Measurements from ENCODE around the gene ARHGAP26.

The ARHGAP26 gene

DNA sequence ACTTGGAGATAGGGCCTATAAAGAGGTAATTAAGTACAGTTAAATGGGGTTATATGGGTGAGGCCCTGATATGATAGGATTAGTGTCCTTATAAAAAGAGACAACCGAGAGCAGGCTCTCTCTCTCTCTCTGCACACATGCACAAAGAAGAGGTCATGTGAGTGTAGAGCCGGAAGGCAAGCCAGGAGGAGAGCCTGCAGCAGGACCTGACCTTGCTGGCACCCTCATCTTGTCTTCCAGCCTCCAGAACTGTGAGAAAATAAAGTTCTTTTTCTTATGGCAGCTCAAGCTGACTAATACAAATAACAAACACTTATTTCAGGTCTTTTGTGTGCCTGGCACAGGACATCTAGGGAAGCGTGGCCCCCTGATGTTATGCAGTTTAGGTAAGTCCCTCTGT lies 62.1 kb downstream of the ARHGAP26 start:
- no peak for ATAC-seq

GRCh38 chr5:142833517-142834449 lies 63.6 kb downstream of the ARHGAP26 start:
- no peak for ATAC-seq

- ATAC-seq: no peak
Observed at GRCh38 chr5:142834504-142834903, 64.3 kb downstream of the ARHGAP26 start.

GRCh38 chr5:142835540-142835939 lies 65.4 kb downstream of the ARHGAP26 start:
- ATAC-seq: no peak

- ATAC-seq: no peak
Observed at GRCh38 chr5:142836048-142836447, 65.9 kb downstream of the ARHGAP26 start.

- ATAC-seq: no peak
Observed at GRCh38 chr5:142837081-142837725, 67.0 kb downstream of the ARHGAP26 start.

- ATAC-seq: no peak
Observed at GRCh38 chr5:142838845-142839244, 68.7 kb downstream of the ARHGAP26 start.

GRCh38 chr5:142839711-142840346 lies 69.7 kb downstream of the ARHGAP26 start:
- no peak for ATAC-seq

DNA sequence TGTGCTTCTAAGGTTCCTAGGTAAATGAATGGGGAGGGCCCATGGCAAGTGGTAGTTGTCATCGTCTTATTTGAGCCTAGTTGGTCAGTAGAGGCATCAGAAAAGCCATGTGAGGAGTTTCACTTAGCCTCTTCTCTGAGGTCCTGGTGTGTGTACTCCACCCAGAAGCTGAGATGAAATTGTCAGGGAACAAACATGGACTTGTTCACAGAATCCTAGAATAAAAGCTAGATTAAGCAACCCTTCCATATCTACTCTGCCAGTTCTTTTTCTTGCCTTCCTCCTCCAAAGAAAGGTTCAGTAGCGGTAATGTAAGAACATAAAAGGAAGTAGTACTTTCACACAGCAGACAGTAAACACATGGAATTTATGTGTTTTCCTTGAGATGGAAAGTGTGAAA lies 70.4 kb downstream of the ARHGAP26 start:
- no peak for ATAC-seq

GRCh38 chr5:142841511-142842265 lies 71.5 kb downstream of the ARHGAP26 start:
- no peak for ATAC-seq

DNA sequence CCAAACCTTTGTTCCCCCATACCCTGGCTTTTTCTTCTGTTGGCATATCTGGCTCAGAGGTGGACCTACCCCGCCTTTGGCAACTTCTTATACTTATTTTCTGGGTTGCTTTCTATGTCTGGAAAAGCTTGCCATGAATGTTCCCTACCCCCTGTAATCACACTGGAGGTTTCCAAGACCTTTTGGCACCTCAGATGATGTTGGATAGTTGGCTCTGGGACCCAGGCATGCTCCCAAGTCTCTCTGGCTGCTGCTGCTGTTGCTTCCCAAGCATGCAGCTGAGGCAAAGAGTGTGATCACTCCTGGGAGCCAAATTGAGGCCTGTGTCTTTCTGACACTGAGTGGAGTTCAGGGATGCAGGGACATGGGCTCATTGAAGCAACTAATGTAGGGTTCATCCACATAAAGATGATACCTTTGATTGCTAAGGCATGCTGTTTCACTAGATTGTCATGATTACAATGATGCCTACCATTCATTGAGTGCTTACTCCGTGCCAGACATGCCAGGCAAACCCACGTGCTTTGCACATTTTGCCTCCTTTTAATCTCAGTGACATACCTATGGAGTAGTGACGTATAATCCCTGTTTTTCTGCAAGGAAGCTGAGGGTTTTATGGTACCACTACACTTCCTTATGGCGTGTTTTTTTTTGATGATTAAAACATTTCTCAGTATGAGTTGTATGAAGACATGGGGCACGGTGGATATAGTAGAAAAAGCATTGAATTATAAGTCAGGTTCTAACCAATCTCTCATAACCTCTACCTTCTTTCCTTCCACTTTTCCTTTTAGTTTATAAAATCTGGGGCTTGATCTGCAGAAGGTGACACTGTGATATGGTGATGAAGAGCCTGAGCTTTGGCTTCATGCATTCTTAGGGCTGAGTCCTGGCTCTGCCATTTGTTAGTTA lies 73.1 kb downstream of the ARHGAP26 start:
- ATAC-seq: no peak

GRCh38 chr5:142844866-142845265 lies 74.7 kb downstream of the ARHGAP26 start:
- ATAC-seq: no peak

GRCh38 chr5:142845402-142845921 lies 75.3 kb downstream of the ARHGAP26 start:
- no peak for ATAC-seq

DNA sequence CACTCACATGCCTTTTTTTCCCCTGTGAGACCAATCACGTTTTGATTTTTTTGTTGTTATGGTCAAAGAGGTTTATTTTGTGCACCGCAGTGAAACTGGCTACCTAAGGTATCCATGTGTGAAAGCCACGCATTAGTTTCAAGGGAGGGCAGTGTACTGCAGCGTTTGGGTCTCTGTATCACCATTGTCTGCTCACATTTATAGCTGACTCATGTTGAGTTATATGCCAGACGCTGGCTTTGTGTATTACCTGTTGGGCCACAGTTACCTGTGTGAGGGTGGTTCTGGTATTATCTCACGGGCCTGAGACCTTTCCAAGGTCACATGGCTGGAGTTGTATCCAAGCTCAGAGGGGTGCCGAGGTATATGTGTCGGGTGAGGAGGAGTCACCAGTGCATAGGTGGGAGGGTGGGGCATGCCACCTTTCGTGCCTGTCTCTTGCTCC lies 75.8 kb downstream of the ARHGAP26 start:
- ATAC-seq: no peak

GRCh38 chr5:142846406-142846805 lies 76.2 kb downstream of the ARHGAP26 start:
- ATAC-seq: no peak

GRCh38 chr5:142847898-142848790 lies 78.0 kb downstream of the ARHGAP26 start:
- no peak for ATAC-seq

- ATAC-seq: no peak
Observed at GRCh38 chr5:142849466-142849865, 79.3 kb downstream of the ARHGAP26 start.

DNA sequence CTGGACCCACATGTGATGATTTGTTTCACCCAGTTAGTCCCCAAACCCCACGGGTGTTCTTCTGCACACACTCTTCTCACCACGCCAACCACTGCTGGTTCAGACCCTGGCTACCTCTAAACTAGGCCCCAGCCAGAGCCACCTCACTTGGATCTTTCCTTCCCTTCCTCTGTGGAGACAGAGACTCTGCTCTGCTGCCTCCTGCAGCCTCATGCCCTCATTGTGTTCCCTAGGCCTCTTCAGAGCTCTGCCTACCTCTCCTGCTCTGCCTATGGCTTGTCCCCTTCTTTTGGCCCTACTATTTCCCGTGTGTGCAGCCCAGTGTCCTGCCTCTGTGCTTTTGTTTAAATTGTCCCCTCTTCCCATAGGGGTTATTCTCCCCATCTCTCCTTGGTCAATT lies 79.7 kb downstream of the ARHGAP26 start:
- no peak for ATAC-seq

DNA sequence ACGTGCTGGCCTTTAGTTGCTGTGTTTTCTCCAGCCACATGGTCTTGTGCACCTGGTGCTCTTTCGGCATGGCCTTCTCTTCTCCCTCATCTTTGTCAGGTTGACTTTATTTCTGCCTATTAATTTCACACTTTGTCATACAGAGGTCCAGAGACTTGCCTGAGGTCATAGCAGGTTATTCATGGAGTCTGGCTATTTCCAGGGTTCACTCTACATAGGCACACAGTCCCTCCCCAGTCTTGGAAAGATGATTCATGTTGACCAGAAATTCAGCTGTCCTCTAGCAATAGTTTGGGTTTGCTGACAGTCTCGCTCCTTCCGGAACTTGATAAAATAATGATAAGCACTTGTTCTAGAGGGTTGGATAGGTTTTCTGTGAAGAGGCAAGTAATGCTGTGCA lies 81.6 kb downstream of the ARHGAP26 start:
- no peak for ATAC-seq
